Peyer's patch (tissue), 4 donors: ENCODE measurements around the gene TIGD1. TPM values are rescaled to one million over a fixed set of nuclear protein-coding genes. Genes with fewer than 3 reads are reported as not detected.

Experiments
- DNase-seq, 3 donors: peaks; one replicate each; pipeline ENCODE4 v3.0.0-alpha.2; 2017 to 2019
- H3K27ac ChIP-seq, 4 donors: fragments of 200-600 bp; sonication (generic); one replicate each; pipeline ENCODE4 v1.5.1; 2016 to 2019
- H3K27me3 ChIP-seq, 2 donors: fragments of 200-600 bp; sonication (generic); one replicate each; pipeline ENCODE4 v1.5.1; 2019
- H3K36me3 ChIP-seq, 3 donors: fragments of 200-600 bp; sonication (generic); one replicate each; pipeline ENCODE4 v1.5.1; 2016 to 2019
- H3K4me1 ChIP-seq, 4 donors: fragments of 200-600 bp; sonication (generic); one replicate each; pipeline ENCODE4 v1.5.1; 2016 to 2019
- H3K4me3 ChIP-seq, 4 donors: fragments of 200-600 bp; sonication (generic); 1 replicate in 3 of 4; 2 replicates in 1 of 4; pipeline ENCODE4 v1.5.1; 2016 to 2019; ENCODE audit warnings: mild to moderate bottlenecking in 1 of 4
- H3K9me3 ChIP-seq, 4 donors: fragments of 200-600 bp; sonication (generic); one replicate each; pipeline ENCODE4 v1.5.1; 2016 to 2019; ENCODE audit warnings: mild to moderate bottlenecking in 1 of 4
- POLR2A ChIP-seq, 2 donors: fragments of 450-650 bp; IDR thresholded peaks; one replicate each; pipeline ENCODE4 v1.5.1; 2017; ENCODE audit warnings: antibody characterized with exemption in 2 of 2, mild to moderate bottlenecking in 2 of 2, moderate library complexity in 2 of 2
- total RNA-seq, 4 donors: library from RNA; depleted of rRNA; stranded (reverse); fragments of >200 nt; gene quantifications; one replicate each; pipeline ENCODE4 v1.1.0, GENCODE V29; 2016
- TF ChIP-seq, protein P1 (sequence below), 6 experiments: fragments of 450-650 bp in 4 of 6; fragments of 200-600 bp in 2 of 6; sonication (generic) in 1 of 6; IDR thresholded peaks; one replicate each; pipeline ENCODE4 v1.5.1; 2017 to 2019; ENCODE audit warnings: antibody characterized with exemption in 6 of 6, mild to moderate bottlenecking in 3 of 6, moderate library complexity in 1 of 6

The TIGD1 gene
- total RNA-seq, 4 donors from 2014 or later: 8.6 to 31.4 (median 13.4) TPM

DNA sequence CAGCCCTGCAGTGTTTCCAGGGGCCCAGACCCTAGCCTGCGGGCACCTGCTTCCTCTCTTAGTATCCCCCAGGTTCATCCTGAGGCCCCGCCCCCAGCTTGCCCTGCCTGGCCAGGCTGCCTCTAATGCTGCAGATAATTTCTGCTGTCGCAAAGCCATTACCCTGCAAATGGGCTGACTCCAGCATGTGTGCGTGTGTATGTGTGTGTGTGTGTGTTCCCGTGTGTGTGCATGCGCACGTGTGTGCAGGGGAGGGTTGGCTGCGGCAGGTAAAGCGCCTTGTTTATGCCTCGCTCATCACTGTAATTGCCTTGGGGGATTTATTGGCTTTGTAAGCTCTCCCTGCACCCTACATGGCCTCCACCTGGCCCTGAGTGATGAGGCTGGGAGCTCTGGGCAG, 37.8 kb downstream of the TIGD1 start:
- Histone ChIP-seq H3K27me3 (no peaks in the 10 kb centered on the region), H3K27ac (no peak overlapping the region), H3K36me3 (no peaks in the 10 kb centered on the region), H3K4me1 (no peaks in the 10 kb centered on the region), H3K9me3 (no peaks in the 10 kb centered on the region), H3K4me3 (no peak overlapping the region)
- no peak for DNase-seq
- TF ChIP-seq POLR2A (IDR thresholded peaks at IDR 0.05): no peak
- TF ChIP-seq, protein P1, sequence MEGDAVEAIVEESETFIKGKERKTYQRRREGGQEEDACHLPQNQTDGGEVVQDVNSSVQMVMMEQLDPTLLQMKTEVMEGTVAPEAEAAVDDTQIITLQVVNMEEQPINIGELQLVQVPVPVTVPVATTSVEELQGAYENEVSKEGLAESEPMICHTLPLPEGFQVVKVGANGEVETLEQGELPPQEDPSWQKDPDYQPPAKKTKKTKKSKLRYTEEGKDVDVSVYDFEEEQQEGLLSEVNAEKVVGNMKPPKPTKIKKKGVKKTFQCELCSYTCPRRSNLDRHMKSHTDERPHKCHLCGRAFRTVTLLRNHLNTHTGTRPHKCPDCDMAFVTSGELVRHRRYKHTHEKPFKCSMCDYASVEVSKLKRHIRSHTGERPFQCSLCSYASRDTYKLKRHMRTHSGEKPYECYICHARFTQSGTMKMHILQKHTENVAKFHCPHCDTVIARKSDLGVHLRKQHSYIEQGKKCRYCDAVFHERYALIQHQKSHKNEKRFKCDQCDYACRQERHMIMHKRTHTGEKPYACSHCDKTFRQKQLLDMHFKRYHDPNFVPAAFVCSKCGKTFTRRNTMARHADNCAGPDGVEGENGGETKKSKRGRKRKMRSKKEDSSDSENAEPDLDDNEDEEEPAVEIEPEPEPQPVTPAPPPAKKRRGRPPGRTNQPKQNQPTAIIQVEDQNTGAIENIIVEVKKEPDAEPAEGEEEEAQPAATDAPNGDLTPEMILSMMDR (IDR thresholded peaks at IDR 0.05): no peak

- Histone ChIP-seq H3K4me3 (no peak overlapping the region), H3K36me3 (no peaks in the 10 kb centered on the region), H3K4me1 (no peaks in the 10 kb centered on the region), H3K9me3 (no peaks in the 10 kb centered on the region), H3K27ac (no peak overlapping the region), H3K27me3 (no peaks in the 10 kb centered on the region)
- DNase-seq: no peak
- TF ChIP-seq POLR2A (IDR thresholded peaks at IDR 0.05): no peak
- TF ChIP-seq, protein P1 (IDR thresholded peaks at IDR 0.05): no peak
These were observed 38.9 kb downstream of the TIGD1 start for GRCh38 chr2:232511336-232511890.

- H3K27me3 ChIP-seq: peaks cover 0 to under 1% of the 10 kb centered on the region in 2 donors
- peaks cover 0 to 4% (median 1%) of the 10 kb centered on the region in 4 donors for H3K4me1 ChIP-seq
- H3K36me3 ChIP-seq: no peaks in the 10 kb centered on the region
- H3K9me3 ChIP-seq: no peaks in the 10 kb centered on the region
- DNase-seq: no peak
- H3K27ac ChIP-seq: no peak overlapping the region
- no peak overlapping the region for H3K4me3 ChIP-seq
- no peak for TF ChIP-seq POLR2A (IDR thresholded peaks at IDR 0.05)
- TF ChIP-seq, protein P1 (IDR thresholded peaks at IDR 0.05): no peak
These were observed 42.1 kb downstream of the TIGD1 start for GRCh38 chr2:232508251-232508650.

GRCh38 chr2:232506709-232507108, 43.6 kb downstream of the TIGD1 start:
- H3K36me3 ChIP-seq: no peaks in the 10 kb centered on the region
- no peak for DNase-seq
- H3K4me3 ChIP-seq: no peak overlapping the region
- peaks cover 0 to 14% (median 3%) of the 10 kb centered on the region in 4 donors for H3K4me1 ChIP-seq
- no peaks in the 10 kb centered on the region for H3K9me3 ChIP-seq
- no peak overlapping the region for H3K27ac ChIP-seq
- TF ChIP-seq, protein P1 (IDR thresholded peaks at IDR 0.05): no peak
- no peak for TF ChIP-seq POLR2A (IDR thresholded peaks at IDR 0.05)
- H3K27me3 ChIP-seq: peaks cover 0 to 5% of the 10 kb centered on the region in 2 donors

DNA sequence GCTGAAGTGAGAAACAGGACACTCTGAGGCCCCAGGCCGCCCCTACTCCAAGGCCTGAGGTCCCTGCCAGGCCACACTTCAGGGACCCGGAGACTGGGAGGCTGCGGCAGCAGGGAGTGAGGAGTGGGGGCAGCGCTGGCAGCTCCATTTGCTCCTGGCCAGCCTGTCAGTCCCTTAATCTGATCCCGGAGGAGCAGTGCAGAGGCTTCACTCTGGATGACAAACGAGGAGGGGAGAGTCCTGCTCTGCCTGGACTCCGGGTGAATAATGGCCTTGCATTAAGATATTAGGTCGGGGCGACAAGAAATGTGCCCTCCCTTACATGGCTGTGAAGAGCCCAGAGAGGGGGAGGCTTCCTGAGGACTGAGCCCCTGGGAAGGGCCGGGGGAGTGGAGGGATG, 44.5 kb downstream of the TIGD1 start:
- no peaks in the 10 kb centered on the region for H3K9me3 ChIP-seq
- H3K4me3 ChIP-seq: no peak overlapping the region
- DNase-seq: no peak
- H3K36me3 ChIP-seq: no peaks in the 10 kb centered on the region
- H3K27me3 ChIP-seq: peaks cover 0 to 5% of the 10 kb centered on the region in 2 donors
- TF ChIP-seq, protein P1 (IDR thresholded peaks at IDR 0.05): no peak
- no peak for TF ChIP-seq POLR2A (IDR thresholded peaks at IDR 0.05)
- H3K4me1 ChIP-seq: peaks cover 0 to 14% (median 3%) of the 10 kb centered on the region in 4 donors
- H3K27ac ChIP-seq: no peak overlapping the region

DNA sequence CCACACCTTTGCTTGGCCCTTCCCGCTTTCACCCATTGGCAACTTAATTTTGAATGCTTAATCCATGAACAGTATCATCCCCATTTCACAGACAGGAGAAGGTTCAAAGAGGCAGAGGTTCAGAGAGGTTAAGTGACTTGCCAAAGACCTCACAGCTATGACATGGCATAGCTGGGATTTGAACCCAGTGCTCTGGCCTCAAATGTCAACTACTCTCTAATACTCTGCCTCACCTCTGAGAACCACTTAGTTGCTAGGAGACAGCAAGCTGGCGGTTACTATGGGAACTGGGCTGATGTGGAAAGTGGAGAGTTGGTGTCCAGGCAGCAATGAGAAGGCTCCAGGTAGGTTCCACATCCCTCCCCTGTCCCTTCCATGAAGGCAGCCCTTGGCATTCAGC, 45.9 kb downstream of the TIGD1 start:
- Histone ChIP-seq H3K4me1 (peaks cover 0 to 14% (median 3%) of the 10 kb centered on the region in 4 donors), H3K36me3 (no peaks in the 10 kb centered on the region), H3K4me3 (no peak overlapping the region), H3K27ac (no peak overlapping the region), H3K27me3 (peaks cover 0 to 5% of the 10 kb centered on the region in 2 donors), H3K9me3 (no peaks in the 10 kb centered on the region)
- DNase-seq: no peak
- no peak for TF ChIP-seq POLR2A (IDR thresholded peaks at IDR 0.05)
- TF ChIP-seq, protein P1 (IDR thresholded peaks at IDR 0.05): no peak
